HG03558 (cell line): ENCODE results near the gene POLR2H.

Source experiments
- ATAC-seq: cut with Tn5 transposase; IDR thresholded peaks from one replicate; pipeline ENCODE4 v1.9.1; 2021; ENCODE audit warnings: moderate number of reproducible peaks; ENCODE audit not compliant: unreplicated experiment; ENCODE audit errors: extremely low read depth

The POLR2H gene

DNA sequence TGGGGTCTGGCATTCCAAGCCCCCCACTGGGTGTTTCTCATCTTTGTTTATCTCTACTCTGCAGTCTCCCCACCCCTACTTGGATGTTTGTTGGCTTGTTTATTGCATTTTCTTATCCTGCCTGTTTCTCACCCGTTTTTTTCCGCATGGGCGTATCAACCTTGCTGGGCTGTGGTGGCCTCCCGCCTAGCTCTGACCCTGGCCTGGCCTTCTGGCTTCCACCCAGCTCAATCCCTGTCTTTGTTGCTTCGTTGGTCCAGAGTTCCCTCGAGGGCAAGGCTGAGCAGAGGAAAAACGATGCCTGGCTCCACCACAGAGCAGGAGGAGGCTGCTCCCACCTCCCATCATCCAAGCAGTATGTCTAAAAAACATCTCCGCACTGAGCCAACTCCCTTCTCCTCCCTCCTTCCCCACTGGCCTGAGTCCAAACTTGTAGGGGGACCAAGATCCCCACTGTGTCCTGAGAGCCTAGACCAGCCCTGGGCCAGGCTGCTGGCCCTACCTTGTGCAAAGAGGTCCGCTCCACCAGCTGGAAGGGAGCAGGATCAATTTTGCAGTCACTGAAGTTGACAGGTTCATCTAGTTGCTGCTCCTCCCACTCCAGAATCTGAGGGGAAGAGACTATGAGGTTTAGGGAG lies 9.9 kb upstream of the POLR2H start:
- no peak for ATAC-seq

- ATAC-seq = no peak
Measured at GRCh38 chr3:184352149-184352785, 9.2 kb upstream of the POLR2H start.

DNA sequence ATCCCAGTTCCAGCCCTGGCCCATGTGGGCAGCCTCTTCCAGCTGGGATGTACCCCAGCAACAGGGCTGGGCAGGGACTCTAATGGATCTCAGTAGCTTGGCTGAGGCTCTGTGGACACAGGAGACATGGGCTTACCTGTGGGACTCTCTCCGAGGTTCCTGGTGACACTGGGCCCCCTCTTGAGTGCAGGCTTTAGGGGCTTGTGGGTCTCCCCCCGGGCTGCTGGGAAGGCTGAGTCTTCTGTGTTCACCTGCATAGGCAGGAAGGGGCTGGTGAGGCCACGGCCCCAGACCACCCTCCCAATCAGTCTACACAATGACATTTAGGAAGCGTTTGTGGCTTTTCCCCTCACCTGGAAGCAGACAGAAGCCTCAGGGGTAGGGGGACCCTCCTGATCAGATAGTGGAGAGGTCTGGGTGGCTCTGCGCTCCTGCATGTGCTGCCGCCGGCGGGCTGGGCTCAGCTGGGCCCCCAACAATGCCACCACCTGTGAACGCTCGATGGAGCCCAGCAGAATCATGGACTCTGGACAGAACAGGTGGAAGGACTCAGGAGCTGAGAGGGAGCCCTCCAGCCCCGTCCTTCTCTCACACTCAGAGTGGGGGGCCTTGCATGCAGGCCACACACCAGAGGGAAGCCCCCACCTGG lies 8.5 kb upstream of the POLR2H start:
- no peak for ATAC-seq

DNA sequence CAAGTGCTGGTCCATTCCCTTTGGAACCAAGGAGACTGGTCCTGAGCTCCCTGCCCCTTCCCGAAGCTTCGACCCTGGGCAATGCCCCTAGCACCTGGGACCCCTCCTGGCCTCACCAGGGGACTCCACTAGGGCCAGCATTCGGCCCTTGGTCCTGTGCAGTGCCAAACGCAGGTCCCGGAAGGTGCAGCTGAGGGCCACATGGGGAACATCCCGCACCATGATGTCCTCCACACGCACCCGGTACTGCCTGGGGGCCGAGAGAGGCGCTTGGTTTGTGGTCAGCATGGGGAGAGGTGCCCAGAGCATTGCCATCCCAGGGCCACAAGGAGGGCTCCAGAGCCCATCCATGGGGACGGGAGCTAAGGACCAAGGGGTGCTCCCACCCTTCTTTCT lies 8.0 kb upstream of the POLR2H start:
- no peak for ATAC-seq

DNA sequence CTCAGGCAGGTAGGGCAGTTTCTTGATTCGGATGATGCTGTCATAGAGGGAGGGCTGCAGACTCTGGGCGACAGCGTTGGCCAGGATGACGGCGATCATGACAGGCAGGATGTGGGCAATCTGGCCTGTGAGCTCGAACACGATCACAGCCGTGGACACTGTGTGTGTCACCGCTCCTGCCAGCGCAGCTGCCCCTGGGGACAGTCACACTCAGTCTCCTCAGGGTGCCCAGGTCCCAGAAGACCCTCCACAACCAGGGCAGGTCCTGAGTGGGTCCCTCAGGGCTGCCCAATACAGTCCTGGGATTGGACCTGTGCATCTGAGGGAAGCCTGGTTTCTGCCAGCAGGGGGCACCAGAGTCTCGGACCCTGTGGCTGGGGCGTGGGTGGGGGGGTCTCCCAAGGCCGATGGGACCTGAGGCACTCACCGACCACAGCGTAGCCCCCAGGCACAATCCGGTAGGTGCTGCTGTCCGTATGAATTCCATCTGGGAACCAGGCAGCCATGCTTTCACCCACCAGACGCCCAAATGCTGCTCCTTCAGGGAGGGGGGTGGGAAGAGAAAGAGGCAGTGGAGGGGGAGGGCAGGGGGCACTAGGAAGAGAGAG lies 7.3 kb upstream of the POLR2H start:
- ATAC-seq = no peak

GRCh38 chr3:184354754-184355153 lies 6.8 kb upstream of the POLR2H start:
- ATAC-seq = no peak

DNA sequence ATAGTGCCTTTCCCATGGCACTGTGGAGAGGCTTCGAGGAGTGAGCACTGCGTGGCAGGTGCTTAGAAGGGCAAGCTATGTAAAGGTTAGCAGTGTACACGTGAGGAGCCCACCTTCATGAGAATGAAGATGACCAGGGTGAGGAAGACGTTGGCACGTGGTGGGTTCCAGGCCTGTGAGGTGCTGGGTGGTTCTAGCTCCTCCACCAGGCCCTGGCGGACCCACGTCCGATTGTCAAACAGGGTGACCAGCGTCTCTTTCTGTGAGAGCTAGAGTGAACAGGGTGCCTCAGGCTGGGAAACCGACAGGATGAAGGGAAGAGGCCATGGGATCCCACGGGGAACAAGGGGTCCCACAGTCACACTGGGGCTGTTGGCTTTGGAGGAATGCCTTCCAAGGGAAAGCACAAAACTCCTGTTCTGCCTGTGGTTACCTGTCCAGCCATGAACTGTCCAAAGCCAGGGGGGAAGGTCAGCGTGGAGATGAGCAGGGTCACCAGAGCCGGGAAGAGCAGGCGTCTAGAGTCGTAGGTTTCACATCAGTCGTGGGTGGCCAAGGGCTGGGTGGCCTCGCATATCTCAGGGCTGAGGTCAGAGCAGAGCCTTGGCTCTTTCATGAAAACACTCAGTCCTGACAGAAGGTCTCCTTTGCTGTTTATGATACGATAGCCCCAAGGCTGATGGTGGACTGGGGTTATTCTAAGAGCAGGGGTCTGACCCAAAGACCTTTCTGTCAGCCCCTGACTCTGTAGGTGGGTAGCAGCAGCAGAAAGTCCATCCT lies 6.1 kb upstream of the POLR2H start:
- no peak for ATAC-seq

GRCh38 chr3:184357248-184358123 lies 4.0 kb upstream of the POLR2H start:
- ATAC-seq = no peak

DNA sequence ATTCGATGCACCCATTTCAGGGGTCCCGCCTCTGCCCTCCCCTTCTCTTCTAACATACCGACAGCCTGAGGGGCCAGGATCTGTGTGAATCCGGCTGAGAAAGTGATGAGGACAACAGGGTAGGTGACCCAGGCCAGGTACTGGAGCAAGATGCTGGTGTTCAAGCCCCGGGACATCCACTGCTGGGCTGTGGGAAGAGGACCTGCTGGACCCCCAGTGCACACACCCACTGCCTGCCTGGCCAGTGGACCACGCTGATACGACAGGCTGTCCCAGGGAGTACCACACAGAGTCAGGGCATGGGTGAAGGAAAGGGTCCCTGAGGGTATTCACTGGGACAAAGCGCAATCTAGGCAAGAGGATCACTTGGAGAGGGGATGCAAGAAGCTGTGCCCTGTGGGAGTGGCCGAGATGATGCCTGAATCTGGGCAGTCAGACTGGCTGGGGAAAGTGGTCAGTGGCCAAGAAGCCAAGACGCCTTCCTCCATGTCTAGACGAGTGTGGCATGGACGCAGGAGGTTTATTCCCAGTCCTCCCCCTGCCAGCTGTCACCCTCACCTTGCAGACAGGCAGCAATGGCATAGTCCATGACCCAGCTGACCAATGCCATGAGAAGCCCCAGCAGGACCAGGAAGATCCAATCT lies 3.3 kb upstream of the POLR2H start:
- ATAC-seq = no peak

DNA sequence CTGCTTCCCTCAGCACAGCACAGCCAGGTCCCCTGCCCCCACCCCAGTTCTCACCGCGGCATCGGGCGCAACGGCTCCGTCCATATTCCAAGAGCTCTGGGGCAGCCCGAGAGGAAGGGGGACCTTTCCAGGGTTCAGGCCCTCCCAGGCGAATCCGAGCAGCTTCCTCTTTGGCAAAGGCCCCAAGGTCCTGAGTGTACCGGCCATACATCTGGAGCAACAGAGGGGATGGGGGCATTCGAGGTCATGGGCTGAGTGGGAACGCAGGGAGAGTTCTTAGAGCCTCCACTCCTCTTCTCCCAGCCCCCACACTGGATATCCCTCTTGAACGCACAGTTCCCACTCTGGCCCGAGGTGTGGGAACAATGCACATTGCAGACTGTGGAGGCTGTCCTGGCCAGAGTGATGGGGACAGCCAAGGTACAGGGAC lies 2.6 kb upstream of the POLR2H start:
- no peak for ATAC-seq

DNA sequence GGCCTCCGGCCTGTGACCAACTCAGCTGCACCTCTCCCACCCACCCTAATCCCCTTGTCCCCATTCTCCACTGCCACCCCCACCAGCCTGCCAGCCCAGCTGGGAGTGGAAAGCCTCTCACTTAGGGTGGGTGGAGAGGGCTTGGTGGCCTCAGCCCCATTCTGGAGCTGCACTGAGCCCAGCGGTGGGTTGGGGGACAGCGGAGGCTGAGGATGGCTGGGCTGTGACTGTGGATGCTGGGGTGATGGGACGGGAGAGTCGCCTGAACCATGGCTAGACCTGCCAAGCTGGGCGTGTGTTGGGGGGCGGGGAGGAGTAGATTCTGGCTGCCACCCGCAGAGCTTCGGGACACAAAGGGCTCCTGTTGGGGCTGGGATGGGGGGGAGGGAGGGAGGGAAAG lies 1.9 kb upstream of the POLR2H start:
- ATAC-seq = no peak

GRCh38 chr3:184360070-184360928 lies 1.2 kb upstream of the POLR2H start:
- ATAC-seq = no peak

GRCh38 chr3:184360929-184361531 lies 480 bp upstream of the POLR2H start:
- no peak for ATAC-seq

DNA sequence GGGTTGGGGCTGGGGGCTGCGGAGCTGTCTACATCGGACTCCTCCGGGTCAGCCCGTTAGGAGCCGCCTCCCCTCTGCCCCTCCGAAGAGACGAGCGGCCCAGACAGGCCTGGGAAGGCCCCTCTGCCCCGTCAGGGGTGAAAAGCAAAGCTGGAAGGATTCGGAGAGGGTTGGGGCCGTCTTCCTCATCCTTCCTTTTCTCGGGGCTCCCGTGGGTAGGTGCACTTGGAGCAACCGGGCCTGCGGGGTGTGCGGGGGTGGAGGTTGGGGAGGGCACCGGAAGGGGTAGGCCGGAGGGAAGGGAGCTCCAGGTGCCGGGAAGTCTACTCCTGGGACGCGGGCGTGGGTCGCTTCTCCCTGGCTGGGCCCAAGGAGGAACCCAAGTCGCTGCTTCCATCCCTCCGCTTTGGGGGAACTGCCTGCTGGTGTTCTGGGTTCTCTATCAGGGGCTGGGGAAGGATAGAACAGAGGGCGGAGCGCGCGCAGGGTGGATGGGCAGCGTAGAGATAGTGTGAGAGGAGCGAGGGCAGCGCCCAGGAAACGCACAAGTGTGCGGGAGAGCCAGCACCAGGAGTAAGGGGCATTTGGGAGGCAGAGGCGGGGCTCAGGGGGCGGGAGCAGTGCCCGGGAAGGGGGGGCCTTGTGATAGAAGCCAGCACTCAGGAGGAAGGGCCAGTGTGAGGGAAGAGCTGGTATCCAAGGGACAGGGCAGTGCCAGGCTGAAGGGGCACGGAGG lies 590 bp downstream of the POLR2H start:
- no peak for ATAC-seq

DNA sequence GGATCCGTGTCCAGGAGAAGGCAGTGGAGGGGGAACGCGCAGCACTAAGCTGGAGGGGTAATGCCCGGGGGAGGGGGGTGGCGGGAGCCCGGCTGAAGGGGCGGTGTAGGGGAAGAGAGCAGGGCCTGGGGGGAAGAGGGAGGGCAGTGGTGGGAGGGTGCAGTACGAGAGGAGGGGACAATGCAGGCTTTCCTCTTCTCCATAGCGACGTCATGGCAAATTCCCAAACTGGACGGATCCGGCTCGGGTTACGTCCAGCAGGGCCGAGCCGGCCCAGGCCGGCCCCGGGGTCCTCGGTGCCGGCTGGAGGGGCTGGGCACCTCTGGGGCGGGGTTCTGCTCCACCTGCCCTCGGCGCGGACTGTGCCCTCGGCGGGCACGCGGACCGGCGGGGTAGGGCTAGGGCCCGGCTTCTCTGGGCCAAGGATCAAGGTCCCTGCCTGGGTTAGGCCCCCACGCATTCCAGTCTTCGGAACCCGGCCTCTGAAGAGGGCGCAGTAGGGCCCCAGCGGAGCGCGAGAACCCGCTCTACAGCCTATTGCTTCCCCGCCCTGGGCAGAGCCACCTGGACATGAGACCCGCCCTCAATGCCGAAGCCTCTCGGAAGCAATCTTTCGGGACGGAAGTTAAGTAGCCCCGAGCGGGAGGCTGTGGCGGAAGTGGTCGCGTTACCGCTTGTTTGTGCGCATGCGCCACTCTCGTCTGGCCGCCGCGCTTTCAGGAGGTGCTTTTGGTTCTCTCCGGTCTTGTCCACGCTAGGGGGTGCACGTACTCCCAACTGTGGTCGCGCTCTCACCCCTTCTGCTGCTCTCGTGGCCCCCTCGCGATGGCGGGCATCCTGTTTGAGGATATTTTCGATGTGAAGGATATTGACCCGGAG lies 1.4 kb downstream of the POLR2H start:
- ATAC-seq = peak; percentile 76

DNA sequence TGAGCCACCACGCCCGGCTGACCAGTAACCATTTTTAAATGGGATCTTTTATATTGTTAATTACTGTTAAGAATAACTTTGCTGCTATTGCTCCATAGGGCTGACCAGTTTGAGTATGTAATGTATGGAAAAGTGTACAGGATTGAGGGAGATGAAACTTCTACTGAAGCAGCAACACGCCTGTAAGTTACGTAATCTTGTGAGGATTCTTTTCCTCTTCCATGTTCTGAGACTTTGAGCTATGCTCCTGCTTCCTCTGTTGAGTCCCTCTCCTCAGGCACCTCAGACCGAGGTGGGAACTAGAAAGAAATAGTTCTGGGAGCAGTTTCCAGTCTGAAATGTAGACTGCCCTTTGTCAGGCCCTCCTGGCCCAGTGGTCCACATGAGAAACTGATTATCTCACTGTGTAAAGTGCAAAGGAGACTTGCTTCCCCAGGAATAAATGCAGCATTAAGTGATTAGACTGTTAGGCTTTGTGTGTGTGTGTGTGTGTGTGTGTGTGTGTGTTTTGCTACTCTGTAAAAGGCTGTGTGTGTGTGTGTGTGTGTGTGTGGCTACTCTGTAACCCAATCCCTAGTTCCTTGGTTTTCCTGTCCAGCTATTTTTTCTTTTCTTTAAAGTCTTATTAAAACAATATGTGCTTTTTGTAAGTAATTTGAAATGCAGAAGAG lies 5.2 kb downstream of the POLR2H start:
- ATAC-seq = no peak
